Measurements from ENCODE around the gene RFT1.

DNA sequence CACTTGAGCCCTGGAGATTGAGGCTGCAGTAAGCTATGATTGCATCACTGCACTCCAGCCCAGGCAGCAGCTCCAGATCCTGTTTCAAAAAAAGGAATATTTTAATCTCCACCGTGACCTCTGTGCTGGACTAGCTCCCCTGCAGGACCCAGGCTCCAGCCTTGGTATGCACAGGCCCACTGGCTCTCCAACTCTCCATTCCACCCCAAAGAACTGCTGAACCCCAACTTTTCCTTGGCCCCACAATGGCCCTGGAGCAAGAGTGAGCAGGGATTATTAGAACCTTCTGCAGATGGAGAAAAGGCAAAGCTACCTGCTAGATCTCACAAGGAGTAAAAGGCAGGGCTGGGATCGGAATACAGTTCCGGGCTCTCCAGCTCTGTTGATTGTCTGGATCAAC, 51.6 kb downstream of the RFT1 start:
- TF ChIP-seq, protein P1, sequence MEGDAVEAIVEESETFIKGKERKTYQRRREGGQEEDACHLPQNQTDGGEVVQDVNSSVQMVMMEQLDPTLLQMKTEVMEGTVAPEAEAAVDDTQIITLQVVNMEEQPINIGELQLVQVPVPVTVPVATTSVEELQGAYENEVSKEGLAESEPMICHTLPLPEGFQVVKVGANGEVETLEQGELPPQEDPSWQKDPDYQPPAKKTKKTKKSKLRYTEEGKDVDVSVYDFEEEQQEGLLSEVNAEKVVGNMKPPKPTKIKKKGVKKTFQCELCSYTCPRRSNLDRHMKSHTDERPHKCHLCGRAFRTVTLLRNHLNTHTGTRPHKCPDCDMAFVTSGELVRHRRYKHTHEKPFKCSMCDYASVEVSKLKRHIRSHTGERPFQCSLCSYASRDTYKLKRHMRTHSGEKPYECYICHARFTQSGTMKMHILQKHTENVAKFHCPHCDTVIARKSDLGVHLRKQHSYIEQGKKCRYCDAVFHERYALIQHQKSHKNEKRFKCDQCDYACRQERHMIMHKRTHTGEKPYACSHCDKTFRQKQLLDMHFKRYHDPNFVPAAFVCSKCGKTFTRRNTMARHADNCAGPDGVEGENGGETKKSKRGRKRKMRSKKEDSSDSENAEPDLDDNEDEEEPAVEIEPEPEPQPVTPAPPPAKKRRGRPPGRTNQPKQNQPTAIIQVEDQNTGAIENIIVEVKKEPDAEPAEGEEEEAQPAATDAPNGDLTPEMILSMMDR (IDR thresholded peaks at IDR 0.05; ENCODE audit: low read length): no peak
- TF ChIP-seq EZH2 (IDR thresholded peaks at IDR 0.05; ENCODE audit: borderline replicate concordance, low read length): no peak

Data from OCI-LY1 (cell line).